ENCODE data around the gene ATP5PB.
A peak's percentile ranks its signal among the peaks of the same experiment; 100 is the strongest.

Gene ATP5PB

GRCh38 chr1:111476761-111477309 is 27.6 kb downstream of the ATP5PB start:
- no peak for DNase-seq (ENCODE audit: low read depth)
- no peak for TF ChIP-seq CTCF (IDR thresholded peaks at IDR 0.05; ENCODE audit: low read depth, low read length, missing control alignments)
- no peak overlapping the region for H3K4me3 ChIP-seq (ENCODE audit: low read depth, low read length)
- in situ Hi-C loops (cut with HindIII; ENCODE audit: low sequenced_read_pairs), result no loop called here

GRCh38 chr1:111480674-111481073 is 31.4 kb downstream of the ATP5PB start:
- no peak for DNase-seq (ENCODE audit: low read depth)
- in situ Hi-C loops (cut with HindIII; ENCODE audit: low sequenced_read_pairs), result no loop called here
- no peak for TF ChIP-seq CTCF (IDR thresholded peaks at IDR 0.05; ENCODE audit: low read depth, low read length, missing control alignments)
- no peak overlapping the region for H3K4me3 ChIP-seq (ENCODE audit: low read depth, low read length)

GRCh38 chr1:111481387-111482221 is 32.3 kb downstream of the ATP5PB start:
- peak; percentile 73 for TF ChIP-seq CTCF (IDR thresholded peaks at IDR 0.05; ENCODE audit: low read depth, low read length, missing control alignments)
- no peak overlapping the region for H3K4me3 ChIP-seq (ENCODE audit: low read depth, low read length)
- DNase-seq (ENCODE audit: low read depth), result peak; percentile 31
- in situ Hi-C loops (cut with HindIII; ENCODE audit: low sequenced_read_pairs), result no loop called here

- in situ Hi-C loops (cut with HindIII; ENCODE audit: low sequenced_read_pairs), result no loop called here
- TF ChIP-seq CTCF (IDR thresholded peaks at IDR 0.05; ENCODE audit: low read depth, low read length, missing control alignments), result no peak
- DNase-seq (ENCODE audit: low read depth), result no peak
- no peak overlapping the region for H3K4me3 ChIP-seq (ENCODE audit: low read depth, low read length)
Measured at GRCh38 chr1:111483166-111483565, 33.9 kb downstream of the ATP5PB start.

GRCh38 chr1:111483876-111484275 is 34.6 kb downstream of the ATP5PB start:
- no peak for DNase-seq (ENCODE audit: low read depth)
- H3K4me3 ChIP-seq (ENCODE audit: low read depth, low read length), result no peak overlapping the region
- in situ Hi-C loops (cut with HindIII; ENCODE audit: low sequenced_read_pairs), result no loop called here
- no peak for TF ChIP-seq CTCF (IDR thresholded peaks at IDR 0.05; ENCODE audit: low read depth, low read length, missing control alignments)

- in situ Hi-C loops (cut with HindIII; ENCODE audit: low sequenced_read_pairs), result no loop called here
- no peak for TF ChIP-seq CTCF (IDR thresholded peaks at IDR 0.05; ENCODE audit: low read depth, low read length, missing control alignments)
- no peak overlapping the region for H3K4me3 ChIP-seq (ENCODE audit: low read depth, low read length)
- DNase-seq (ENCODE audit: low read depth), result no peak
Measured at GRCh38 chr1:111484391-111485026, 35.2 kb downstream of the ATP5PB start.
